GM21529 (cell line): Measurements from ENCODE around the gene MYL12A.
"Not testable (repeated sequence)": the region's sequence is repeated elsewhere in the genome, so short reads cannot be mapped to it uniquely, and the experiment has no call there.

Experiments used
- ATAC-seq: cut with Tn5 transposase; IDR thresholded peaks from one replicate; pipeline ENCODE4 v1.9.1; 2021; ENCODE audit not compliant: unreplicated experiment

MYL12A gene

DNA sequence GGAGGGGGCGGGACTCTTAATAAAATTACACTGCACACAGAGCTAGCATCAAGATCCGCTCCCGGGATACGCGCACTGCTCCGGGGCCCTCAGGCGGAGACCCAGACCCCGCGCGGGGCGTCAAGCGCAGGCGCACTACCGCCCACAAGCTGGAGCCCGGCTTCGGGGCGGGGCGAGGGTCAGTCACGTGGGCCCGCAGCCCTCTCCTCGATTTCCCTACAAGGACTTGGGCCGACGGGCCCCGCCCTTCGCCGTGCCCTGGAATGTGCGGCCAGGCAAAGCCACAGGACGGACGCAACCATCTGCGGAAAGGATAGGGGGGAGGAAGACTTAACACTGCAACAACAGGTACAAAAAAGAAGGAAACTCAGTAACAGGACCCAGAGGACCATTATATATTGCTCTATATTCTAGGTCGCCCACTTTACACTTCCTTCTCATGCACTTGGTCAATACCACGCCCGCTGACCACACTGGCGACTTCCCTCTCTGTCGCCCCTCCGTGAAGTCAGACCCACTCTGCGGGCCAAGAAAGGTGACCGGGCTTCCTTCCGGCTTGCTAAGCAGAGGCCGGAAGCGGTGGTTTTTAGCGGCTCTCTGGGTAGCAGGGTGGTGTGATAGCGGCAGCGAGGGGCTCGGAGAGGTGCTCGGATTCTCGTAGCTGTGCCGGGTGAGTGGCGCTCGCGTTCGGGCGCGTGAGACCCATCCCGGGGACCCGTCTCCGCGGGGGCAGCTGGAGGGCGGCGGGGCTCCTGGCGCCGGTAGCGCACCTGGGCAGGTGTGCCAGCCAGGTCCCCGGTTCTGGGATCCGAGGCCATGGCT lies at the start of gene MYL12A:
TSS of gene MYL12A (plus strand) at position 562 of the 822 bp plus-strand sequence. CDS start 5,447 bp downstream, outside the sequence.
- peak; percentile 79 for ATAC-seq

DNA sequence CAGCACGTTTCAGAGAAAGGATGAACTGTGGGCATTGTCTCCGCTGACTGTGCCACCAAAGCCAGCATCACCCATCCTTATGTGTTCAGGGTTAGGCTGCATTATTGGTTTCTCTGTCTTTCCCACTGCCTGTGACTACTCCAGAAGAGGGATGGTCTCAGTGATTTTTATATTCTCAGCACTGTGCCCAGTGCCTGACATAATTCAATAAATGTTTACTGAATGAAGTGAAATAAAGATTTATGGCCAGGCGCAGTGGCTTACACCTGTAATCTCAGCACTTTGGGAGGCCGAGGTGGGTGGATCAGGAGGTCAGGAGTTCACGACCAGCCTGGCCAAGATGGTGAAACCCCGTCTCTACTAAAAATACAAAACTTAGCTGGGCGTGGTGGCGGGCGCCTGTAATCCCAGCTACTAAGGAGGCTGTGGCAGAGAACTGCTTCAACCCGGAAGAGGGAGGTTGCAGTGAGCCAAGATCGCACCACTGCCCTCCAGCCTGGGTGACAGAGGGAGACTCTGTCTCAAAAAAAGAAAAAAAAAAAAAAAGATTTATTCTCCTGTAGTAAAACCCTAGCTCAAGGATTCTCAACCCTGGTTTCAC lies 49.2 kb upstream of the MYL12A start:
- ATAC-seq = not testable (repeated sequence)

DNA sequence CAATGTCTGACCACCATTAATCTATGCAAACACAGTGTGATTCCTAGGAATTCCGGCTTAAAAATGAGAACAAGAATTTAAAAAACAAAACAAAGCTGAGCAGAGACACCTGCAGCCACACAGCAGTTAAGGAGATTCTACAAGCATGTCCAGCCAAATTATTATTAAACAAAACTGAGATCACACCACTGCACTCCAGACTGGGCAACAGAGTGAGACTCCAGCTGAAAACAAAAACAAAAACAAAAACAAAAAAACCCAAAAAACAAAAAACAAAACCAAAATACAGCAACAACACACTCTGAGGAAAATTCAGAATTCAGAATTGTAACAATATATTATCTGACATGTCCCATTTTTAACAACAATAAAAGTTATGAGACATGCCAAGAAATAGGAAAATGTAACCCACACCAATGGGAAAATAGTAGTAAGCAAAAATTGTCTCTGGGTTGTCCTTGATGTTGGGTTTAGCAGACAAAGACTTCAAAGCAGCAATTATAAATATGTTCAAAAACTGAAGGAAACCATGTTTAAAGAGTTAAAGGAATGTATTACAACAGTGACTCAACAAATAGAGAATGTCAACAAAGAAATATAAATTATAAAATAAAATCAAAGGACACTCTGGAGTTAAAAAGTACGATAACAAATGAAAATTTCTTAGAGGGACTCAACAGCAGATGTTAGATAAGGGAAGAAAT lies 47.5 kb upstream of the MYL12A start:
- no peak for ATAC-seq

DNA sequence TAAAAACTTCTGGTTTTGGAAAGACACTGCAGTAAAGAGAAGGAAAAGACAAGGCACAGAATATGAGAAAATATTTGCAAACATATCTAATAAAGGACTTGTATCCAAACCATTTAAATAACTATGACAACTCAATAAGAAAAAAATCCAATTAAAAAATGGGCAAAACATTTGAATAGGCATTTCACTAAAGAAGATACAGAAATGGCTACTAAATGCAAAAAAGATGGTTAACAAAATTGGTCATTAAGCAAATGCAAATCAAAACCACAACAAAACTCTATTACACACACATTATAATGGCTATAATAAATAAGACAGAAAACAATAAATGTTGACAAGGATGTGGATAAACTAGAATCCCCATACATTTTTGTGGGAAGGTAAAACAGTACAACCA lies 42.4 kb upstream of the MYL12A start:
- ATAC-seq = no peak

DNA sequence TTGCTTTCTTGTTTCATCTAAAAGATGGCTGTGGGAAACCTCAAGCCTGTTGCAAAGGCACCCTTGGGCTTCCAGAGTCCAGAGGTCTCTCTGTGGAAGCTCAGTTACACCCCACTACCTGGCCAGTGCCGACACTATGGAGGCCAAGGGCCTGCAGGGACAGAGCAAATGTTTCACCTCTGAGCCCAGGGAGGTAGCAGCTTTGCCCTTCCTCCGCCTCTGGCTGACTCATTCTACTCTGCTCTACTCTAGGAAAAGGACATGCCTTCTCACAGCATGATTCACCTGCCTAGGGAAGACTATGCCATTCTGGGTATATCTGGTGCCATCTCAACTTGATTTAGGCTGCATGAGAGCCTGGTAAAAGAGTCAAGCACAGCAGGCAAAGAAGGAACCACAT lies 40.0 kb upstream of the MYL12A start:
- no peak for ATAC-seq

DNA sequence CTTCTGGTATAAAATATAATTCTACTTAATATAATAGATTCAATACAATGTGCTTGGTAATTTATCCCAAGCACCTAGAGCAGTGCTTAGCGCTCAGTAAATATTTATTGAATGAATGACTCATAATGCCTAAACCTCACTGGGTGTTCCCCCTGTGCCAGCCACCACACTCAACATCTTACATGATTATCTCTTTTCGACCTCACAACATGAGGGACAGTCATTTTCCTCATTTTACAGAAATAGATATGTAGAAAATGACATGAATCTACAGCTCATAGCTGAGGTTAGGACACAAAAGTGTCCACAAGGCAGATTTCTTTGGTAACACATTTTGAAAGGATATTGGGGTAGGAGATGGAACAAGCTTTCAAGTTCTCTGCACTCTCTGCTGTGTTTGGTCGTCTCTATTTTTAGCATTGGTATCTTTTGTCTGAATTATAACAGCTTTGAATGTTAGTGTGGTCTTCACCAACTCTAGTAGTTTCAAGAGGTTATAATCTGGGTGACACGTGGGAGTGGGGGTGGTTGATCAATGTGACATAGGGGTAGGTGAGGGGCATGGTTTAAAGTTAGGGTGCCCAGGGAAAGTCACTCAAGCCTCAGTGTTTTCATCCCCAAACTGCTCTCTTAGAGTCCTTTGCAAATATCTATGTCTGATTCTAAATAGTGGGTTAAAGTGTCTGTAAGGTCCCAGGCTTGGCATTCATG lies 37.6 kb upstream of the MYL12A start:
- ATAC-seq = peak; percentile 68

DNA sequence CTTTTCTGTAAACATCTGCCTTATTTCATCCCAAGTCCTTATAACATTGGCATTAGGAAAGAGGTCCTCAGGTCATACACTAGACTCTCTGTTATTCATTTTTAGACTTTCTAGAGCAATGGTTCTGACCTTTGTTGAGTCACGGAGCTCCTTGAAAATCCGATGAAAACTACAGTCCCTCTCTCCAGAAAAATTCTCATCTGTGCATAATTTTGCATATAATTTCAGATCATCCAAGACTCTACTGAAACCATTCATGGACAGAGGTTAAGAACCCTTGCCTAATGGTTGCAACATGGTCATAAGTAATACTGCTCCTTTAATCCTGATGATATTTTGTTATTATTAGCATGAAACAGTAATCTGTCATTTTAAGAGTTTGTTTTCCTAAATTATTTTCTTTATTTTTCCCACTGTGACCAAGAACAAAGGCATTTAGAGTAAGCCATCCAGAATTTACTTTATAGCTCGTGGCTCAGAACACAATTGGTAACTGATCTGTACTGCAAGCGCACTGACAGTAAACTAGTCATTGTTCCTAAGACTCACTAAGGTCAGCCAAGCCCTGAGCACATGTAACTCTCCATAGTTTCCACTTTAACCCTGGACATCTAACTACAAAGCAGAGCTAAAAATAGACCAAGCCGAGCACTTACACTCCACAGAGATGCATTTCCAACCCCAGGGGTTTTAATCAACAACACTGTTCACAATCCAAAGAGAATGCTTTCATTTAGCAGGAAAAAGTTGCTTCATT lies 36.2 kb upstream of the MYL12A start:
- no peak for ATAC-seq

DNA sequence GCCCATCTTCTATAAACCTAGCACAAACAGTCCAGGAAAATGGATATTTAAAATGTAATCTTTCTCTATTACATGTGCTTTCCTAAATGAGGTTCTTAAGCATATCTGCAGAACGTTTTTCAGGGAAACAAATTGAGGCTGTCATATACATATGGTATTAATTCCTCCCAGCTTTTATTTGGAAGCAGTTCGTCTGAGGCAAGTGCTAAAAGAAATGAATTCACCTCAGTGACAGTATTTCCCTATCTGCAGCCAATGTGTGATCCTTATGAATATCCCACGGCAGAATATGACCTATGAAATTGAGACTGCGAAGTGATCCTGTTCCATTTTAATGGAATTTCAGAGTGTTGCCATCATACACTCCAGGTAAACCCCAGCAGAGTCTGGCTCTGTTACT lies 34.9 kb upstream of the MYL12A start:
- no peak for ATAC-seq

DNA sequence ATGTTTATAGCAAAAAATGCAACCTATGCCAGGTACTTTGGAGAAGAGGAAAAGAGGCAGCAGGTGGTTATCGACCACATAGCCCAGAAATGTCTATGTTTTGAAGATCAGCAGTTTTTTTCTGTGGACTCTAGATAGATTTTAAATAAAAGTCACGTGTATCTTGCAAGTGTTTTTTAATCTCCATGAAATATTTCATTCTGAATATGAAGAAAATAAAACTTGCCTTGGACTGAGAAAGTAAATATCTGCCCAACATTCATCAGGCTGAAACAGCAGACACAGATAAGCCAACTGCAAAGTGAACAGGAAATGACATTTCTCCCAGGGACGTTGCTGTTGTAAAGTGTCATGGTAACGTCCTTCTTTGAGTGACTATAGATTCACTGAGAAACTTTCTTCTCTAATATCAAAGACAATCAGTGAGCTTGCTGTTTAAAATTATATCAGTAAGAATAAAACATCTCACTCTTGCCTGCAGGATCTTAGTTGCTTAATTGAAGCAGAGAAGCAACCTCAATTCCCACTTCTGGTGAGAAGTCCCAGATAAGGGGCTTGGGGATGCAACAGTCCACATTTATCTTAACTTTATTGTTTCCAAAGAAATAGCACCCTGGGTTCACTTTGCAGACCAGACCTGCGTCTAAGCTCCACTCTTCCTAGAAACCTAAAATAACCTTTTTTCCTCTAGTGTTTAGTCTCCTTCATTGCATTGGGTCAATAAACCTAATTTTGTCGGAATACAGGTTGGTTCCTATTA lies 34.1 kb upstream of the MYL12A start:
- no peak for ATAC-seq

DNA sequence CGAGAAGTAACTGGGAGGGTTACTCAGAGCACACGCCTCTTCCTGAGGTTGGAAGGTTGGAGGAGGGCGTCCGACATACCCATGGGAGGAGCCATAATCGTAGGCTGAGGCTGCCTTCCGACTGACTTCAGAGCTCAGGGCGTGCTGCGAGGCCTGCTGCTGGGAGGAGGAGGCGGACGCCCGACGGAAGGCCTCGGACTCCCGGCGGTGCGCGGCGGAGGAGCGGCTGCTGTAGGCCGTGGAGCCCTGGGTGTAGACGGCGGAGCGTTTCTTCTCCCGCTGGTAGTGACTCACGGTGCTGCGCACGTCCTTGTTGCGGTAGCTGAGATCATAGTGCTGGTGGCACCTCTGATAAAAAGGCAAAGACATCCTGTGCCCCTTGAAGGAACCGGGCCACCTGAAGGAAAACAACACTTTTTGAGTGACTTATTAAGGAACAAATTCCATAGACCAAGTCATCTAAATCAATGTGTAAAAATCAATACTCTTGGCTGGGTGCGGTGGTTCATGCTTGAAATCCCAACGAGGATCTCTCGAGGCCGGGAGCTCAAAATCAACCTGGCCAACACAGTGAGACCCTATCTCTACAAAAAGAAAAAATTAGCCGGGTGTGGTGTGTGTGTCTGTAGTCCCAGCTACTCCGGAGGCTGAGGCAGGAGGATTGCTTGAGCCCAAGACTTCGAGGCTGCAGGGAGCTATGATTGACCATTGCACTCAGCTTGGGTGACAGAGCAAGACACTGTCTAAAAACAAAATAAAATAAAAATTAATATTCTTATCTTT lies 32.6 kb upstream of the MYL12A start:
- no peak for ATAC-seq

DNA sequence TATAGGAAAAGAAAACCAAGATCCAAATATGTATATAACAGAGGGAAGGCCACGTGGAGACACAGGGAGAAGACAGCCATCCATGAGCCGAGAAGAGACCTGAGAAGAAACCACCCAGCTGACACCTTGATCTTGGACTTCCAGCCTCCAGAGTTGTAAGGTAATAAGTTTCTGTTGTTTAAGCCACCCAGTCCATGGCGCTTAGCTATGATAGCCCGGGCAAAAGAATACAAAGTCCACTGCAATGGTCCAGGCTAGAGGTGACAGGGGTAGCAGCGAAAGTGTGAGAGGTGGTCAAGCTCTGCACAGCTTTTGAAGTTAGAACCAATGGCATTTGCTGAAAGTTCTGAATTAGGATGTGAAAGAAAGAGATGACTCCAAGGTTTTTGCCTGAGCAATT lies 30.6 kb upstream of the MYL12A start:
- ATAC-seq = no peak

DNA sequence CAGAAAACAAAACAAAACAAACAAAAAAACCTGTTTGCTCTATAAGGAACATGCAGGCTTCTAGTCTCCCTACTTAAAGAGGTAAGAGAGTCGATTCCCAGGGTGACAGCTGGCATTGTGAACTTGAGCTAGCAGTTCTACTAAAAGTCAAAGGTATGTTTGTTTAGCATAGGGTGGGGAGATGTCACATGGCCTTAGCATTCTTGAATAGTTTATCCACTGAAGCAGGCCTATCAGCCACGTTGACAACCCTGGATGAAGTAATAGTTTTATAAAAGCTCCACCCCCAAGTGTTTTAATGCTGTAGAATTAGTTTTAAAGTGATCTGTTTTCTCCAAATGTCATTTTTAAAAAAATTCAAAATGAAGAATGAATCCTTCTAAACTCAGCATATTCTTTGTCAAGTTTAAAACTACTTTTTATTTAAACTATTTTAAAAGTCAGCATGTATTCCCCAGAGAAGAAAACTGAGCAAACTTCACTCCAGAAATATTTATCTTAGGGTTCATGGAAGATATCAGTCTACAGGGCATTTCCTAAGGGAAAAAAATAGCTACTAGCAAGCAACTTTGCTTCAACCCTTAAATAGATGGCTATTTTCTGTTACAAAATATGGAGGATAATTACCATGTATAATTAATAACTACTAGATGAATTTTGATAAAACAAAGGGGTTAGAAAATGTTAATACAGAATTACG lies 29.5 kb upstream of the MYL12A start:
- ATAC-seq = no peak

DNA sequence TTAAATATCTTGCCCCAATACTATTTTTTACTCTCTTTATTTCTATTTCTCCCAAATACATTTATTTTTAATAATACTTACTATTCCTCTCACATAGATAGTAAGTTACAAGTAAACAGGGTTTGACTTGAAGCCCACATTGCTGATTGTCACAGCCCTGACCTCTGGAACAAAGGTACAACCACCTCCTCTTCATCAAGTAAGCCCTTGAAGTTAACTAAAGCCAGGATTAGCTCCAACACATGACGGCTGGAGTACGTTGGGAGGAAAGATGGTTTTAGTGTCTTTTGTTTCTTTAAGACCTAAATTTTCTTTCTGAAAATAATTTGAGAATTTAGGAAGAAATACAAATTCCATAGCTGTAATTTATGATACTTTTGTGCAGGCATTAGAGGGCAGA lies 28.8 kb upstream of the MYL12A start:
- no peak for ATAC-seq

DNA sequence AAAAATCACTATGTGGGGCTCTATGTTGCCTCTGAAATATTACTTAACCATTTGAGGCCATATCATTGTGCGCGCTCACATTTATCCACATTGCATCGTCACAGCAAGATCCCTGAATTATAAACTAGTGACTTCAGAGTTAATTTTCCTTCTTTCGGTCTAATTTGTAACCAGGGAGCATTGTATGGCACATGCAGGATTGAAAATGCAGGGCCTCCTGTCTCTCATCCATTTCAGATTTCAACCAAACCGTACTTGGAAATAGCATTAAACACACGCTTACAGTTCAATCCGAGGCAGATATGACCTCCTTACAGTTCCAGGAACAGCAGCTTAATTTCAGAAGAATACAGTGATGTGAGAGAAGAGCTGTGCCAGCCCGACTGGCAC lies 28.4 kb upstream of the MYL12A start:
- no peak for ATAC-seq

DNA sequence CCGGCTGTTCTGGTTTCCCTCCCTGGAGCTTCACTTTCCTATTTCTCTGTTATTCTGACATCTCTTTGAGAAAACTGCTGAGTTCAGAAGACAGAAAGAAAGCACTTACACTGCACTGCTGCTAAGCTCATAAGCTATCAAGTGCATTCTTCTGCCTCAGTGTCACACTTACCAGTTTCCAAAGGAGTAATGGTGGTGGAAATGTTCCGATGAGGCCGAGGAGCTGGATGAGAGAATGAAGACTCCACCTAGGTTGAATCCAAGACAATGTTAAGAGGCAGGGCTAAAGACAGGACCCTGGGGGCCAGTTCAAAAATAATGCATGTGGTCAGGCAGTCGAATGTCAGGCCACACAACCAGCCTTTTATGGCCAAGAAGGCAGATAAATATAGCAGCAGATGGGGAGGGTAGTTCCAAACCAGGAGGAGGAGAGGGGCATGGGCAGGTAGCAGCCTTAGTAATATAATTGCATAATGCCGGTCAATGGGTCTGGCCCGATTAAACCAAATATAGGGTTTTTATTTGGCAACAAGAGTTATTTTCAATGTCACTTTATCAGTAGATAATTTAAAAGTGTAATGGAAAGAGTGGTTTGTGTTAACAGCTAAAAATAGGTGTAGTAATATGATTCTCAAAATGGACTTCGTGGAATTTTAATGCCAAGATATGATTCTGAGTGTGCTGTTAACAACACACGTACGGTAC lies 27.8 kb upstream of the MYL12A start, which contains the start of gene MYOM1:
TSS of gene MYOM1 (minus strand) at position 338 of the 705 bp plus-strand sequence. CDS start 4,745 bp downstream, outside the sequence.
- no peak for ATAC-seq

DNA sequence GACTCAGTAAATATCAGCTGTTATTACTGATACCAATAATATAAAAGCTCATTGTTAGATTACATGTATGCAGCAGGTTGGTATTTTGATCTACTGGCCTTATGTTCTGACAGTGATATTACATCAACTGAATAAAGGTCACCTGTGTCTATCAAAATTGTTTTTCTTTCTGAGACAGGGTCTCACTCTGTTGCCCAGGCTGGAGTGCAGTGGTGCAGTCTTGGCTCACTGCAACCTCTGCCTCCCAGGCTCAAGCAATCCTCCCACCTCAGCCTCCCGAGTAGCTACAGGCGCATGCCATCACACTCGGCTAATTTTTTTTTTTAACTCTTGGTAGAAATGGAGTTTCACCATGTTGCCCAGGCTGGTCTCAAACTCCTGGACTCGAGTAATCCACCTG lies 26.7 kb upstream of the MYL12A start:
- ATAC-seq = not testable (repeated sequence)

DNA sequence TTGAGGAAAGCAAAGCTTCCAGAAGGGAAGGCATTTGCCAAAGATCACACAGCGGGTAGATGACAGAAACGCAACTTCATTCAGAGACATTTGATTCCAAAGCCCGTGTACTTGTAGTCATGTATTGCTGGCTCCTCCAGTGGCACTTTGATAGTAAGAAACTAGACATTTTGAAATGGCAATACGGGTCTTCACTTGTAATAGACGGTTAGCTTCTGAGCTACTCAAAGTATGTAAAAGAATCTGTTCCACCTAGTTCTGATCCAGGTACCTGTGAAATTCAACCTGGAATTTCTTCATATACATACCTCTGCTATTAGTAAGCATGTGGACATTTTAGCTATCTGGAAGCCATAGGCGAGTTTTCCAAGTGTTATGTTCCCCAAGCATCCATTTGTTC lies 26.1 kb upstream of the MYL12A start:
- ATAC-seq = no peak

DNA sequence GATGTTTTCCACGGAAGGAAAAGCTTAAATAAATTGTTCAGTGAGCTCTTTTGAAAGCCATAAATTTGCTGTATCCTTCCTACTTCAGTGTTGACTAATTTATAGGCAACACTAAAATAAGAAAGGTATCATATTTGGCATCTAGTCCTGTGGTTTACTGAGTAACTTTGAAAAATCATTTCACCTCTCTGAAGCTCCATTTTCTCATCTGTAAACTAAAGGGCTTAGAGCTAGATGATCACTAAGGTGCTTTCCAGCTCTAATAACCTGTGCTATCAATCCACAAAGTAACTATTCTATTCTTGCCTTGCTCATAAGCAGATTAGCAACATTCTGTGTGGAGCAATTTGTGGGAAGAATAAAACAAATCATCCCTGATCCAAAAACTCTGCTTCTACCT lies 24.2 kb upstream of the MYL12A start:
- no peak for ATAC-seq
